IPS-15b (cell line): Measurements from ENCODE around the gene CMTM1.
"Not testable (repeated sequence)": the region's sequence is repeated elsewhere in the genome, so short reads cannot be mapped to it uniquely, and the experiment has no call there.

ENCODE experiments used
- H3K27me3 ChIP-seq: one replicate; pipeline ENCODE4 v1.6.1; 2013; ENCODE audit warnings: low read length; ENCODE audit not compliant: control insufficient read depth, insufficient read depth
- H3K36me3 ChIP-seq: one replicate; pipeline ENCODE4 v1.6.1; 2013; ENCODE audit warnings: low read length; ENCODE audit not compliant: control insufficient read depth, insufficient read depth
- H3K4me1 ChIP-seq: one replicate; pipeline ENCODE4 v1.6.1; 2013; ENCODE audit warnings: mild to moderate bottlenecking, low read length; ENCODE audit not compliant: control insufficient read depth, insufficient read depth
- H3K4me3 ChIP-seq: one replicate; pipeline ENCODE4 v1.5.1; 2013; ENCODE audit warnings: low read depth, low read length
- H3K9ac ChIP-seq: one replicate; pipeline ENCODE4 v1.6.1; 2013; ENCODE audit warnings: low read depth, mild to moderate bottlenecking, low read length
- H3K9me3 ChIP-seq: one replicate; pipeline ENCODE4 v1.6.1; 2013; ENCODE audit warnings: mild to moderate bottlenecking, low read length; ENCODE audit not compliant: control insufficient read depth, insufficient read depth

CMTM1 gene

GRCh38 chr16:66588981-66589713, 22.9 kb downstream of the CMTM1 start:
- Histone ChIP-seq H3K9ac (no peak overlapping the region), H3K9me3 (no peaks in the 10 kb centered on the region), H3K4me1 (no peaks in the 10 kb centered on the region), H3K27me3 (no peaks in the 10 kb centered on the region), H3K36me3 (no peaks in the 10 kb centered on the region), H3K4me3 (no peak overlapping the region)

- Histone ChIP-seq H3K9me3 (no peaks in the 10 kb centered on the region), H3K9ac (no peak overlapping the region), H3K4me3 (no peak overlapping the region), H3K4me1 (no peaks in the 10 kb centered on the region), H3K36me3 (no peaks in the 10 kb centered on the region), H3K27me3 (no peaks in the 10 kb centered on the region)
Observed at GRCh38 chr16:66590322-66590721, 24.1 kb downstream of the CMTM1 start.

- no peaks in the 10 kb centered on the region for H3K27me3 ChIP-seq
- H3K4me3 ChIP-seq, result no peak overlapping the region
- no peaks in the 10 kb centered on the region for H3K9me3 ChIP-seq
- H3K36me3 ChIP-seq, result no peaks in the 10 kb centered on the region
- no peak overlapping the region for H3K9ac ChIP-seq
- H3K4me1 ChIP-seq, result no peaks in the 10 kb centered on the region
Observed at GRCh38 chr16:66591018-66591417, 24.8 kb downstream of the CMTM1 start.

GRCh38 chr16:66592241-66592640, 26.0 kb downstream of the CMTM1 start:
- no peak overlapping the region for H3K9ac ChIP-seq
- H3K4me1 ChIP-seq, result no peaks in the 10 kb centered on the region
- no peak overlapping the region for H3K4me3 ChIP-seq
- H3K36me3 ChIP-seq, result no peaks in the 10 kb centered on the region
- H3K9me3 ChIP-seq, result no peaks in the 10 kb centered on the region
- no peaks in the 10 kb centered on the region for H3K27me3 ChIP-seq

- H3K9me3 ChIP-seq, result no peaks in the 10 kb centered on the region
- no peaks in the 10 kb centered on the region for H3K36me3 ChIP-seq
- H3K27me3 ChIP-seq, result no peaks in the 10 kb centered on the region
- no peak overlapping the region for H3K9ac ChIP-seq
- H3K4me1 ChIP-seq, result no peaks in the 10 kb centered on the region
- H3K4me3 ChIP-seq, result no peak overlapping the region
Observed at GRCh38 chr16:66592814-66593213, 26.6 kb downstream of the CMTM1 start.

- H3K27me3 ChIP-seq, result no peaks in the 10 kb centered on the region
- H3K9me3 ChIP-seq, result no peaks in the 10 kb centered on the region
- H3K36me3 ChIP-seq, result no peaks in the 10 kb centered on the region
- no peak overlapping the region for H3K9ac ChIP-seq
- no peak overlapping the region for H3K4me3 ChIP-seq
- no peaks in the 10 kb centered on the region for H3K4me1 ChIP-seq
Observed at GRCh38 chr16:66594739-66595138, 28.5 kb downstream of the CMTM1 start.

- not testable (repeated sequence) for H3K36me3 ChIP-seq, H3K9ac ChIP-seq, H3K4me3 ChIP-seq, H3K4me1 ChIP-seq, H3K27me3 ChIP-seq, H3K9me3 ChIP-seq
Observed at GRCh38 chr16:66596559-66596958, 30.3 kb downstream of the CMTM1 start.

GRCh38 chr16:66596986-66597848, 31.0 kb downstream of the CMTM1 start:
- no peak overlapping the region for H3K4me3 ChIP-seq
- no peaks in the 10 kb centered on the region for H3K36me3 ChIP-seq
- no peaks in the 10 kb centered on the region for H3K4me1 ChIP-seq
- H3K27me3 ChIP-seq, result peaks cover under 1% of the 10 kb centered on the region
- no peak overlapping the region for H3K9ac ChIP-seq
- H3K9me3 ChIP-seq, result no peaks in the 10 kb centered on the region

- Histone ChIP-seq H3K4me1 (no peaks in the 10 kb centered on the region), H3K9me3 (no peaks in the 10 kb centered on the region), H3K27me3 (peaks cover 7% of the 10 kb centered on the region), H3K36me3 (no peaks in the 10 kb centered on the region), H3K4me3 (no peak overlapping the region), H3K9ac (no peak overlapping the region)
Observed at GRCh38 chr16:66598111-66598510, 31.9 kb downstream of the CMTM1 start.

- no peak overlapping the region for H3K4me3 ChIP-seq
- H3K9ac ChIP-seq, result no peak overlapping the region
- H3K36me3 ChIP-seq, result no peaks in the 10 kb centered on the region
- H3K27me3 ChIP-seq, result peaks cover 8% of the 10 kb centered on the region
- no peaks in the 10 kb centered on the region for H3K9me3 ChIP-seq
- no peaks in the 10 kb centered on the region for H3K4me1 ChIP-seq
Observed at GRCh38 chr16:66599726-66600125, 33.5 kb downstream of the CMTM1 start.

- no peaks in the 10 kb centered on the region for H3K9me3 ChIP-seq
- H3K4me3 ChIP-seq, result no peak overlapping the region
- H3K9ac ChIP-seq, result no peak overlapping the region
- no peaks in the 10 kb centered on the region for H3K36me3 ChIP-seq
- H3K27me3 ChIP-seq, result peaks cover 8% of the 10 kb centered on the region
- no peaks in the 10 kb centered on the region for H3K4me1 ChIP-seq
Observed at GRCh38 chr16:66600477-66600876, 34.2 kb downstream of the CMTM1 start.

- peaks cover 4% of the 10 kb centered on the region for H3K4me1 ChIP-seq
- no peak overlapping the region for H3K4me3 ChIP-seq
- H3K36me3 ChIP-seq, result no peaks in the 10 kb centered on the region
- no peaks in the 10 kb centered on the region for H3K9me3 ChIP-seq
- H3K27me3 ChIP-seq, result peaks cover 8% of the 10 kb centered on the region
- no peak overlapping the region for H3K9ac ChIP-seq
Observed at GRCh38 chr16:66601471-66601870, 35.2 kb downstream of the CMTM1 start.
